PC-9 (cell line): ENCODE results near the gene HOXC13. TPM values are rescaled to one million over a fixed set of nuclear protein-coding genes. Genes with fewer than 3 reads are reported as not detected.

ENCODE experiments used
- BruUV-seq: library from RNA; stranded (reverse); fragments of 400-500 nt; replicated peaks from 2 replicates; lab custom pipeline; 2021; lab: Mats Ljungman, UMichigan
- CTCF ChIA-PET: fragments of 300-600 bp; sonication (Branson Sonifier 250); formaldehyde crosslinking; loops from one replicate; lab custom pipeline; 2022; ENCODE audit warnings: antibody characterized with exemption; lab: Charles Lee
- POLR2A ChIA-PET: fragments of 300-600 bp; sonication (Branson Sonifier 250); formaldehyde crosslinking; loops from one replicate; lab custom pipeline; 2022; ENCODE audit warnings: antibody characterized with exemption; ENCODE audit not compliant: unreplicated experiment; lab: Charles Lee
- DNase-seq, 2 experiments: peaks; one replicate each; pipeline versions ENCODE4 v3.0.0 to v3.0.0-alpha.2; 2015 to 2022; ENCODE audit warnings: mixed read lengths in 1 of 2
- H2AFZ ChIP-seq: fragments of 200-600 bp; sonication (generic); 2 replicates; pipeline ENCODE4 v1.8.1; 2017; ENCODE audit warnings: antibody characterized with exemption
- H3F3A ChIP-seq: fragments of 200-600 bp; sonication (generic); 2 replicates; pipeline ENCODE4 v1.8.1; 2017; ENCODE audit warnings: antibody characterized with exemption, mild to moderate bottlenecking, low read depth; ENCODE audit not compliant: insufficient read depth
- H3K27ac ChIP-seq: fragments of 200-600 bp; sonication (generic); 2 replicates; pipeline ENCODE4 v1.6.1; 2016; ENCODE audit warnings: mixed run types
- H3K27me3 ChIP-seq: fragments of 200-600 bp; sonication (generic); 2 replicates; pipeline ENCODE4 v1.6.1; 2016; ENCODE audit warnings: low read depth, mixed run types; ENCODE audit not compliant: insufficient read depth
- H3K36me3 ChIP-seq: fragments of 200-600 bp; sonication (generic); 2 replicates; pipeline ENCODE4 v1.6.1; 2016; ENCODE audit warnings: low read depth, mixed run types
- H3K4me1 ChIP-seq: fragments of 200-600 bp; sonication (generic); replicated peaks from 2 replicates; pipeline ENCODE4 v1.6.1; 2016; ENCODE audit warnings: mixed run types; ENCODE audit not compliant: insufficient read depth
- H3K4me2 ChIP-seq: fragments of 200-600 bp; sonication (generic); 2 replicates; pipeline ENCODE4 v1.6.1; 2017; ENCODE audit warnings: mixed run types
- H3K4me3 ChIP-seq: fragments of 200-600 bp; sonication (generic); 2 replicates; pipeline ENCODE4 v1.6.1; 2016; ENCODE audit warnings: mixed run types
- H3K79me2 ChIP-seq: fragments of 200-600 bp; sonication (generic); 2 replicates; pipeline ENCODE4 v1.6.1; 2017; ENCODE audit warnings: low read depth, mixed run types
- H3K9me2 ChIP-seq: fragments of 200-600 bp; sonication (generic); 2 replicates; pipeline ENCODE4 v1.8.1; 2017; ENCODE audit warnings: mild to moderate bottlenecking; ENCODE audit not compliant: insufficient read depth
- H3K9me3 ChIP-seq: fragments of 200-600 bp; sonication (generic); 2 replicates; pipeline ENCODE4 v1.8.1; 2016; ENCODE audit warnings: low read depth; ENCODE audit not compliant: insufficient read depth
- H4K20me1 ChIP-seq: fragments of 200-600 bp; sonication (generic); 2 replicates; pipeline ENCODE4 v1.8.1; 2017; ENCODE audit not compliant: insufficient read depth
- EZH2 ChIP-seq: fragments of 200-600 bp; sonication (generic); IDR thresholded peaks from 2 replicates; pipeline ENCODE4 v1.8.0; 2017; ENCODE audit warnings: antibody characterized with exemption, low read depth
- intact Hi-C: fragments of 100-400 bp; cut with micrococcal nuclease; formaldehyde crosslinking; loops from one replicate; pipeline ENCODE4 v1.10.0; 2022; ENCODE audit not compliant: unreplicated experiment
- total RNA-seq: library from RNA; stranded (reverse); gene quantifications from 2 replicates; pipeline ENCODE4 v1.2.3, GENCODE V29; 2021
- TF ChIP-seq, protein P1 (sequence below): fragments of 200-600 bp; sonication (generic); conservative IDR thresholded peaks from 2 replicates; pipeline ENCODE4 v1.6.1; 2017; ENCODE audit warnings: mixed run types, antibody characterized with exemption, mild to moderate bottlenecking, moderate library complexity

HOXC13 gene
- total RNA-seq, 1 experiment from 2014 or later, result 1.8 TPM

- POLR2A ChIA-PET, result no interaction called here
- no peak overlapping the region for H2AFZ ChIP-seq
- DNase-seq, result no peak
- peak overlapping the region; percentile 79; the same call in 1 of the 2 replicates for H3K4me2 ChIP-seq
- no peaks in the 10 kb centered on the region for H3K9me3 ChIP-seq
- H3K9me2 ChIP-seq, result no peaks in the 10 kb centered on the region
- no peak overlapping the region for H3K27ac ChIP-seq
- H3K36me3 ChIP-seq, result no peaks in the 10 kb centered on the region
- peaks cover 34% of the 10 kb centered on the region for H3K4me1 ChIP-seq
- intact Hi-C loops, result no loop called here
- CTCF ChIA-PET, result no interaction called here
- H3K4me3 ChIP-seq, result no peak overlapping the region
- H4K20me1 ChIP-seq, result no peaks in the 10 kb centered on the region
- peaks cover 12% of the 10 kb centered on the region; the same call in 1 of the 2 replicates for H3K79me2 ChIP-seq
- TF ChIP-seq, protein P1, sequence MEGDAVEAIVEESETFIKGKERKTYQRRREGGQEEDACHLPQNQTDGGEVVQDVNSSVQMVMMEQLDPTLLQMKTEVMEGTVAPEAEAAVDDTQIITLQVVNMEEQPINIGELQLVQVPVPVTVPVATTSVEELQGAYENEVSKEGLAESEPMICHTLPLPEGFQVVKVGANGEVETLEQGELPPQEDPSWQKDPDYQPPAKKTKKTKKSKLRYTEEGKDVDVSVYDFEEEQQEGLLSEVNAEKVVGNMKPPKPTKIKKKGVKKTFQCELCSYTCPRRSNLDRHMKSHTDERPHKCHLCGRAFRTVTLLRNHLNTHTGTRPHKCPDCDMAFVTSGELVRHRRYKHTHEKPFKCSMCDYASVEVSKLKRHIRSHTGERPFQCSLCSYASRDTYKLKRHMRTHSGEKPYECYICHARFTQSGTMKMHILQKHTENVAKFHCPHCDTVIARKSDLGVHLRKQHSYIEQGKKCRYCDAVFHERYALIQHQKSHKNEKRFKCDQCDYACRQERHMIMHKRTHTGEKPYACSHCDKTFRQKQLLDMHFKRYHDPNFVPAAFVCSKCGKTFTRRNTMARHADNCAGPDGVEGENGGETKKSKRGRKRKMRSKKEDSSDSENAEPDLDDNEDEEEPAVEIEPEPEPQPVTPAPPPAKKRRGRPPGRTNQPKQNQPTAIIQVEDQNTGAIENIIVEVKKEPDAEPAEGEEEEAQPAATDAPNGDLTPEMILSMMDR, result no peak
- TF ChIP-seq EZH2, result no peak
- H3F3A ChIP-seq, result peaks cover 14% of the 10 kb centered on the region; the same call in 1 of the 2 replicates
- no TSS peak for BruUV-seq
- H3K27me3 ChIP-seq, result no peaks in the 10 kb centered on the region
Measured at GRCh38 chr12:53993162-53994008, 54.8 kb downstream of the HOXC13 start.

GRCh38 chr12:53994009-53994263 is 55.3 kb downstream of the HOXC13 start:
- Histone ChIP-seq H3K4me1 (peaks cover 28% of the 10 kb centered on the region), H3K9me2 (no peaks in the 10 kb centered on the region), H3K79me2 (peaks cover 12% of the 10 kb centered on the region; the same call in 1 of the 2 replicates), H3K27me3 (no peaks in the 10 kb centered on the region), H3F3A (peaks cover 14% of the 10 kb centered on the region; the same call in 1 of the 2 replicates), H3K36me3 (no peaks in the 10 kb centered on the region), H2AFZ (no peak overlapping the region), H3K4me3 (no peak overlapping the region; the same call in 1 of the 2 replicates), H3K4me2 (peak overlapping the region; percentile 79; the same call in 1 of the 2 replicates), H3K27ac (0 out of 2 replicates have a peak overlapping the region, but pooled peaks have one; percentile 89), H4K20me1 (no peaks in the 10 kb centered on the region), H3K9me3 (no peaks in the 10 kb centered on the region)
- no TSS peak for BruUV-seq
- no peak for TF ChIP-seq EZH2
- TF ChIP-seq, protein P1, result no peak
- intact Hi-C loops, result no loop called here
- CTCF ChIA-PET, result no interaction called here
- DNase-seq, result no peak
- POLR2A ChIA-PET, result no interaction called here

DNA sequence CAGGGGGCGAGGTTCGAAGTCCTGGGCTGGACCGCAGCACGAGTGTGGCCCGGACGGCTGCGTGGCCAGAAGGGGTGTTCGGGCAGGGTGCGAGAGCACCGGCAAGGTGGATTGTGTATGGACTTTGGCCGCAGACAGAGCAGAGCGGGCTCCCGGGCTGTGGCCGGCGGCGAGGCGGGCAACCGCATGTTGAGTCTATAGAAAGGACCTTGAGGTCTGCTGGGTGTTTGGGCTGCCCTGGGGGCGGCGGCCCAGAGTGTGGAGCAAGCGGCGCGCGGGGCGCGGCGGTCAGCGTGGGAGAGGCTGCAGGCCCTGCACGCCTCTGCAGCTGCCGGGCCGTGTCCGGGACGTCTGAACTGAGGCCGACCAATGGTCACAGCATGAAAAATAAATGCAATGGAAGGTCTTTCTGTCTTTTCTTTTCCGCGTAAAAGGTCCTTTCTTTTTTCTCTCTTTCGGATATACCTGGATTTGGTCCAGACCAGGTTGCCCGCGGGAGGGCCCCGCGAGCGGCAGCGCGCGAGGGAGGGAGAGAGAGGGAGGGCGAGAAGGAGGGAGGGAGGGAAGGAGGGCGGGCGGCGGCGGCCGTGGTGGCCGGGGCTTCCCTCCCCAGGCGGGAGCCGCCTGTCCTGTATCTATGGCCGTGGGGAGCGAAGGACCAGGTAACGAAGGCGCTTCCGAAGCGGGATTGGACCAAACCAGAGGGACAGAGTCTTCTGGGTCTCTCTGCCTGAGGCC is 55.8 kb downstream of the HOXC13 start:
- intact Hi-C loops, result no loop called here
- Histone ChIP-seq H3K9me2 (no peaks in the 10 kb centered on the region), H3K4me2 (peak overlapping the region; percentile 79), H3K4me1 (peaks cover 23% of the 10 kb centered on the region; the same call in 1 of the 2 replicates), H2AFZ (peak overlapping the region; percentile 98), H4K20me1 (no peaks in the 10 kb centered on the region), H3K27ac (peak overlapping the region; percentile 89), H3K36me3 (no peaks in the 10 kb centered on the region), H3K79me2 (peaks cover 12% of the 10 kb centered on the region; the same call in 1 of the 2 replicates), H3K9me3 (no peaks in the 10 kb centered on the region), H3F3A (peaks cover 14% of the 10 kb centered on the region; the same call in 1 of the 2 replicates), H3K27me3 (no peaks in the 10 kb centered on the region), H3K4me3 (peak overlapping the region; percentile 86)
- DNase-seq, result peak in 1 of 2 experiments; percentile 34
- CTCF ChIA-PET, result interaction anchor here (0.6 to 0.8 kb wide), 4 partner anchors 21 to 212 kb away, joined by 3 to 20 read pairs (median 5); no protein-coding TSS in a partner anchor
- TF ChIP-seq, protein P1, result no peak
- no peak for TF ChIP-seq EZH2
- BruUV-seq, result no TSS peak
- POLR2A ChIA-PET, result interaction anchor here (0.7 kb wide), 1 partner anchor 210 kb away, joined by 6 read pairs; no protein-coding TSS in a partner anchor
